Vagina (tissue), 2 donors: Measurements from ENCODE around the gene LARP4.

Source experiments
- CTCF ChIP-seq, 3 experiments: fragments of 450-650 bp in 2 of 3; fragments of 200-600 bp in 1 of 3; sonication (generic) in 1 of 3; IDR thresholded peaks; one replicate each; pipeline ENCODE4 v1.5.1; 2017 to 2019; ENCODE audit warnings: antibody characterized with exemption in 3 of 3, mild to moderate bottlenecking in 2 of 3, moderate library complexity in 2 of 3
- POLR2A ChIP-seq, 2 donors: fragments of 450-650 bp; IDR thresholded peaks; one replicate each; pipeline ENCODE4 v1.6.1; 2017; ENCODE audit warnings: antibody characterized with exemption in 2 of 2, mild to moderate bottlenecking in 2 of 2, moderate library complexity in 2 of 2
- POLR2AphosphoS5 ChIP-seq, 2 donors: sonication (generic); formaldehyde crosslinking; IDR thresholded peaks; one replicate each; pipeline ENCODE4 v1.9.0; 2017; ENCODE audit warnings: antibody characterized with exemption in 2 of 2, mild to moderate bottlenecking in 2 of 2, low read depth in 1 of 2; ENCODE audit not compliant: insufficient read depth in 1 of 2

DNA sequence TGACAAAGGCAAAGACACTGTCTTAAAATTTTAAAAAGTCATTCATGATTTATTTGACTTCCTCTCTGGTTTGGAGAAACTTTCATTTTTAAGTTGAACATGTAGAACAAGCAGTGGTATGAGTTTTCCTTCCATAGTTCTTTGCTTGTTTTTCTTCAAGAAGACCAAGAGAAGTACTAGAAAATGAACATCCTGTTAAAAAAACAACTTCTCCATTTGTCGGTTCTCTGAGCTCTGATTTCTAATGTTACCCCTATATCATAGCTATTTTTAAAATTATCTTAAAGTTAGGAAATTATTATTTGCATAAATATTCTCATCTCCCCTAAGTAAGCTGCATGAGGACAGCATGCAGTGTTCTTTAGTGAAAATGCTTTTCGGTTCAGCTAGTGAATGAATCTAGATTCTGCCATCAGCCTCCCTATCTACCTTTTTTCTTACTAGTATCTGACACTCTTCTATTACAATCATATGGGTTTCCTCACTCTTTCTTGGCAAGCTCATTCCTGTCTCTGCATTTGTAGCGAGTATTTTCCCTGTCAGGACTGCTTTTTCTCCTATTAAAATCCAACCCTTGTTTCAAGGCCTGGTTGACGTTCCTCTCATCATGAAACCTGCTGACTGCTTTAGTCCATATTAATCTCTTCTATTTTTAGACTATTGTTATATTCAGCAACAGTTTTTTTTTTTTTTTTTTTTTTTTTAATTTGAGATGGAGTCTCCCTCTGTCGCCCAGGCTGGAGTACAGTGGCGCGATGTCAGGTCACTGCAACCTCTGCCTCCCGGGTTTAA lies 119.9 kb downstream of the LARP4 start:
- TF ChIP-seq CTCF (IDR thresholded peaks at IDR 0.05) (no peak), POLR2A (IDR thresholded peaks at IDR 0.05) (no peak), POLR2AphosphoS5 (IDR thresholded peaks at IDR 0.05; ENCODE audit: insufficient read depth in 1 of 2, low read depth in 1 of 2) (peak in 1 of 2 donors; percentile 58)
